ENCODE data around the gene ITGA4.

DNA sequence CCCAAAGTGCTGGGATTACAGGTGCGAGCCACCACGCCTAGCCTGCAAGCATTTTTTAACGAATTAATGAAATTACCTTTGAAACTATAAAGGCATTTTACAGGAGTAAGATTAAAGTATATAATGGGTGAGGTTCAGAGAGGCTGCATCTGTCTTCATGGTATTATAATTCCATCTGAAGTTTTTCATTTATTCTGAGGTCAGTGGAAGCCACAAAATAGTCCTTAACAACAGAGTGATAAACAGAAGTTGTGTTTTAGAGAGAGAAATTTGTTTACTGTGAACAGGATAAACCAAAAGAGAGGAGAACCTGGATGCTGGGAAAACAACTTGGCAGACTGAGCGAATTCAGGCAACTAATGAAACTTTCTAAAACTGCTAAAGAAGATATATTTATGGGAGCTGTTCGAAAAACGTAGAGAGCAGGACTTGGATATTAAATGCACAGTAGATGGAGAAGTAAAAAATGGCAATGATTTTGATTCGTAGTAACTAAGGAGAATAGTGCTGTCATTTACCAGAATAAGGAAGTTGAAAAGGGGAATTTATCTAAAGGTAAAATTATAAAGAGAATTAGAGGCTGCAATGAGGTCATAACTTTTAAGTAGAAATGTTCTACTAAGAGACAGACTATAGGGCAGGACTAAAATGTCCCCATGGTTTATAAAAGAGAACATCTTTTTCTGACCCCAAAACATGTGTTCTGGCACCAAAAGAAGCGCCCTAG is 37.9 kb upstream of the ITGA4 start:
- TF ChIP-seq, protein P1, sequence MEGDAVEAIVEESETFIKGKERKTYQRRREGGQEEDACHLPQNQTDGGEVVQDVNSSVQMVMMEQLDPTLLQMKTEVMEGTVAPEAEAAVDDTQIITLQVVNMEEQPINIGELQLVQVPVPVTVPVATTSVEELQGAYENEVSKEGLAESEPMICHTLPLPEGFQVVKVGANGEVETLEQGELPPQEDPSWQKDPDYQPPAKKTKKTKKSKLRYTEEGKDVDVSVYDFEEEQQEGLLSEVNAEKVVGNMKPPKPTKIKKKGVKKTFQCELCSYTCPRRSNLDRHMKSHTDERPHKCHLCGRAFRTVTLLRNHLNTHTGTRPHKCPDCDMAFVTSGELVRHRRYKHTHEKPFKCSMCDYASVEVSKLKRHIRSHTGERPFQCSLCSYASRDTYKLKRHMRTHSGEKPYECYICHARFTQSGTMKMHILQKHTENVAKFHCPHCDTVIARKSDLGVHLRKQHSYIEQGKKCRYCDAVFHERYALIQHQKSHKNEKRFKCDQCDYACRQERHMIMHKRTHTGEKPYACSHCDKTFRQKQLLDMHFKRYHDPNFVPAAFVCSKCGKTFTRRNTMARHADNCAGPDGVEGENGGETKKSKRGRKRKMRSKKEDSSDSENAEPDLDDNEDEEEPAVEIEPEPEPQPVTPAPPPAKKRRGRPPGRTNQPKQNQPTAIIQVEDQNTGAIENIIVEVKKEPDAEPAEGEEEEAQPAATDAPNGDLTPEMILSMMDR (IDR thresholded peaks at IDR 0.05; ENCODE audit: extremely low read depth in 1 of 2, insufficient read depth in 1 of 2, low read depth in 1 of 2, low read length in 2 of 2), result no peak
- TF ChIP-seq POLR2A (IDR thresholded peaks at IDR 0.05; ENCODE audit: low read depth, low read length), result no peak

All from endothelial cell of umbilical vein (primary cell).